Esophagus (tissue), 2 donors: Measurements from ENCODE around the gene ABCF2. TPM values are rescaled to one million over a fixed set of nuclear protein-coding genes. Genes with fewer than 3 reads are reported as not detected.

Source experiments
- H3K27ac ChIP-seq, 2 donors: one replicate each; pipeline ENCODE4 v1.5.1; 2013; ENCODE audit warnings: low read depth in 2 of 2, mild to moderate bottlenecking in 2 of 2, inconsistent platforms in 1 of 2, low read length in 1 of 2, moderate library complexity in 1 of 2
- H3K27me3 ChIP-seq, 2 donors: one replicate each; pipeline ENCODE4 v1.6.1; 2013; ENCODE audit warnings: low read length in 2 of 2, control low read depth in 1 of 2, mild to moderate bottlenecking in 1 of 2; ENCODE audit not compliant: insufficient read depth in 2 of 2, control insufficient read depth in 1 of 2
- H3K36me3 ChIP-seq, 2 donors: one replicate each; pipeline ENCODE4 v1.6.1; 2013; ENCODE audit warnings: low read length in 1 of 2; ENCODE audit not compliant: control insufficient read depth in 2 of 2, insufficient read depth in 2 of 2
- H3K4me1 ChIP-seq, 2 donors: one replicate each; pipeline ENCODE4 v1.6.1; 2013; ENCODE audit warnings: low read length in 1 of 2; ENCODE audit not compliant: control insufficient read depth in 2 of 2, insufficient read depth in 2 of 2
- H3K4me3 ChIP-seq, 2 donors: one replicate each; pipeline ENCODE4 v1.5.1; 2013; ENCODE audit warnings: low read length in 2 of 2, mild to moderate bottlenecking in 2 of 2, low read depth in 1 of 2, moderate library complexity in 1 of 2
- H3K9me3 ChIP-seq, 2 donors: one replicate each; pipeline ENCODE4 v1.6.1; 2013; ENCODE audit warnings: mild to moderate bottlenecking in 2 of 2, low read depth in 1 of 2, low read length in 1 of 2, moderate library complexity in 1 of 2; ENCODE audit not compliant: control insufficient read depth in 2 of 2, insufficient read depth in 1 of 2
- WGBS, 2 donors: extraction: QIAGEN DNeasy Blood & Tissue Kit; methylation state at CpG; one replicate each; pipeline ENCODE4 v1.1.7; 2013; 5-methylcytosine and 5-hydroxymethylcytosine counted together
- polyA plus RNA-seq, 2 donors: library from polyadenylated mRNA; stranded (reverse); fragments of 200-250 nt; gene quantifications; one replicate each; pipeline ENCODE4 v1.2.3, GENCODE V29; 2013
- donor health status: healthy with polysubstance abuse.
- donor health status: Bipolar disorder and iron deficiency.

The ABCF2 gene
- polyA plus RNA-seq, 2 donors: 8.6 to 19.8 TPM

- Histone ChIP-seq H3K4me1 (peaks cover 3 to 6% of the 10 kb centered on the region in 2 donors), H3K9me3 (no peaks in the 10 kb centered on the region), H3K27ac (no peak overlapping the region), H3K36me3 (peaks cover 5 to 39% of the 10 kb centered on the region in 2 donors), H3K27me3 (no peaks in the 10 kb centered on the region), H3K4me3 (no peak overlapping the region)
- WGBS, 2 donors: 87 to 89% methylated on average over 44 of the region's 44 CpGs
Observed at GRCh38 chr7:151237244-151238189, 10.5 kb upstream of the ABCF2 start.

GRCh38 chr7:151236406-151236805 lies 9.4 kb upstream of the ABCF2 start:
- 90 to 91% methylated on average over 13 of the region's 13 CpGs for WGBS, 2 donors
- H3K4me3 ChIP-seq: no peak overlapping the region
- peaks cover 5 to 39% of the 10 kb centered on the region in 2 donors for H3K36me3 ChIP-seq
- H3K27me3 ChIP-seq: no peaks in the 10 kb centered on the region
- H3K27ac ChIP-seq: no peak overlapping the region
- H3K9me3 ChIP-seq: no peaks in the 10 kb centered on the region
- peaks cover 3 to 10% of the 10 kb centered on the region in 2 donors for H3K4me1 ChIP-seq

DNA sequence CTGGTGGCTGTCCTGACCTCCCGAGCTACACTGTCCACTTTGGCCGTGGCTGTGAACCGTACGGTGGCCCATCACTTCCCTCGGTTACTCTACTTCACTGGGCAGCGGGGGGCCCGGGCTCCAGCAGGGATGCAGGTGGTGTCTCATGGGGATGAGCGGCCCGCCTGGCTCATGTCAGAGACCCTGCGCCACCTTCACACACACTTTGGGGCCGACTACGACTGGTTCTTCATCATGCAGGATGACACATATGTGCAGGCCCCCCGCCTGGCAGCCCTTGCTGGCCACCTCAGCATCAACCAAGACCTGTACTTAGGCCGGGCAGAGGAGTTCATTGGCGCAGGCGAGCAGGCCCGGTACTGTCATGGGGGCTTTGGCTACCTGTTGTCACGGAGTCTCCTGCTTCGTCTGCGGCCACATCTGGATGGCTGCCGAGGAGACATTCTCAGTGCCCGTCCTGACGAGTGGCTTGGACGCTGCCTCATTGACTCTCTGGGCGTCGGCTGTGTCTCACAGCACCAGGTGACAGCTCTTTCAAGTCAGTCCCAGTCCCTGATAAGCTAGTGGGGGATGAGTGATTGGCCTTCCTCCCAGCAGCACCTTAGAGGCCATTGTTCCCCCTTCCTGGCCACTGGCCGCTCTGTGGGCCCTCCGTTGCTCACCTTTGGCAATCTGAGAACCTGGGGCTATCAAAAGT lies 8.2 kb upstream of the ABCF2 start:
- H3K9me3 ChIP-seq: no peaks in the 10 kb centered on the region
- no peaks in the 10 kb centered on the region for H3K27me3 ChIP-seq
- H3K4me1 ChIP-seq: peaks cover 3 to 10% of the 10 kb centered on the region in 2 donors
- no peak overlapping the region for H3K27ac ChIP-seq
- no peak overlapping the region for H3K4me3 ChIP-seq
- 88 to 89% methylated on average over 28 of the region's 28 CpGs for WGBS, 2 donors
- H3K36me3 ChIP-seq: peaks cover 5 to 36% of the 10 kb centered on the region in 2 donors

DNA sequence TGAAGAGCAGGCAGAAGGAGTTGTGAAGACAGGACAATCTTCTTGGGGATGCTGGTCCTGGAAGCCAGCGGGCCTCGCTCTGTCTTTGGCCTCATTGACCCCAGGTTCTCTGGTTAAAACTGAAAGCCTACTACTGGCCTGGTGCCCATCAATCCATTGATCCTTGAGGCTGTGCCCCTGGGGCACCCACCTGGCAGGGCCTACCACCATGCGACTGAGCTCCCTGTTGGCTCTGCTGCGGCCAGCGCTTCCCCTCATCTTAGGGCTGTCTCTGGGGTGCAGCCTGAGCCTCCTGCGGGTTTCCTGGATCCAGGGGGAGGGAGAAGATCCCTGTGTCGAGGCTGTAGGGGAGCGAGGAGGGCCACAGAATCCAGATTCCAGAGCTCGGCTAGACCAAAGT lies 6.8 kb upstream of the ABCF2 start:
- Histone ChIP-seq H3K36me3 (peaks cover 5 to 29% of the 10 kb centered on the region in 2 donors), H3K4me3 (peak overlapping the region in 1 of 2 donors; percentile 72), H3K4me1 (peaks cover 3 to 10% of the 10 kb centered on the region in 2 donors), H3K27ac (no peak overlapping the region), H3K9me3 (no peaks in the 10 kb centered on the region), H3K27me3 (no peaks in the 10 kb centered on the region)
- 70 to 74% methylated on average over 9 of the region's 9 CpGs for WGBS, 2 donors

DNA sequence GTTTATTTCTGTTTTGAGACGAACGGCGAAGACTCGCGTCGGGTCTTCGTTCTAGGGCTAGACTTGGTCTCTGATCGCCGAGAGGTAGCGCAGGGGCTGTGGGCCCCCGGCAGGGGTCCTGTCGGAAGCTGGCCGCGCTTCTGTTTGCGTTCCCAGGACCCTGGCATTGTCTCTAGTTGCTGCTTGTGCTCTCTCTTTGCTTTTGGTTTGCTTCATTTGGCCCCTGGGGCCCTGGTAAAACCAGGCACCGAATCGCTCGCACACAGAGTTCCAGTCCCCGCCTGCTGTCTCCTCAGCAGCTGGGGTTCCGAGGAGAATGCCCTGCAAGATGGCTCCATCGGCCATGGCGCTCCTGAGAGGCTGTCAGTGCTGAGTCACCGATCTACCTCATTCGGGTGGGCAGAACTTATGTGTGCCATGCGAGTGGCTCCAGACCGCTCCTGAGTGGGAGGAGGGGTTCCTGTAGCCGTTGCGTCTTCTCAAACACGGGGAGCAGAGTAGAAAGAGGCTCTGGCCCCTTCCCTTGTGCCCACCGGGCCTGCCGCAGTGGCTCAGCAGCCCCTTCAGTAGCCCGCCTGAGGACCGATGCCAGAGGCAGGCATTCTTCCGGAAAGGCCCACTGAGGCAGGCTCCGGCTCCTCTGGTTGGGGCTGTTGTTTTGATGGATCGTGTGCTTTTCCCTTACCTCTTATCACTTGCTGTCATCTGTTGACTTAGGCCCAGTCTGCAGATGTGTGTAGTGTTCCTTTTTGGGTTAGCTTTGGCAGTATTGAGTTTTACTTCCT lies 6.1 kb upstream of the ABCF2 start:
- peak overlapping the region; percentile 67 to 73 for H3K27ac ChIP-seq
- peaks cover 5 to 24% of the 10 kb centered on the region in 2 donors for H3K36me3 ChIP-seq
- H3K4me1 ChIP-seq: peaks cover 3 to 10% of the 10 kb centered on the region in 2 donors
- WGBS, 2 donors: 7 to 8% methylated on average over 36 of the region's 36 CpGs
- no peaks in the 10 kb centered on the region for H3K9me3 ChIP-seq
- no peaks in the 10 kb centered on the region for H3K27me3 ChIP-seq
- H3K4me3 ChIP-seq: peak overlapping the region; percentile 72 to 95

DNA sequence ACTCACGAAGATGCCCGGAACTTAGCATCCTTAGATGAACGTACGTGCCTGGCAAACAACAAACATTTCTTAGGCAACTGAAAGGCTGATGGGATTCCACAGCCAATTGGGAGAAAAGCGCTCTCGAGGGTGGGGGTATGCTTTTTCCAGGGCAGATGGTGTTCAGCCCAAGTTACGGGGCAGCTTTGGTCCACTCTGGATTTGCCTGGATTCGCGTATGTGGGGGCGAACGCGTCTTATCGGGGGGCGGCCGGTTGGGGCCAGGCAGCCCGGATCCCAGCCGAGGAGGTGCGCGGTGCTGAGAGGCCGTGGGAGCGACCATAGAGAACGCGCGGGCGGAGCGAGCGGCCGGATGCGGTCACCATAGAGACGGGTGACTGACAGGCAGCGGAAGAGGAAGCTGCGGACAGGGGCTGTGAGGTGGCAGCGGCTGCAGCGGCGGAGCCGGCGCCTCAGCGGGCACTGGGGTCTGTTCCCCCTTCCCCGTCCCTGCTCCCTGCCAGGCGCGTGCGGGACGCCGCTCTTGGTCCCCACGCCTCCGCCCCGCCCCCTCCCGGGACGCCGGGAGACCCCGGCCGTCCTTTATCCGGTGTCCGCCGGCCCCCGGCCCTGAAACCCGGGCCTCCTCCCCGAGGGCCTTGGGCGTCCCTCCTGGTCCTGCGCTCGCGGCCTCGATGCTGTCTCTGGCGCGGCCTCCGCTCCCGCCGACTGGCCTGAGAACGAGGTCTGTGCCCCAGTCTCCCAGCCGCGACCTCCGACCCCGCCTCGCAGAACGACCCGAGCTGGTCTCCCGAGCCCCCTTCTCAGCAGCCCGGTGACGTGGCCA lies 5.3 kb upstream of the ABCF2 start, which contains the start of gene CHPF2:
CHPF2 (plus strand) TSS at position 393 of the 826 bp plus-strand sequence. CDS start 1,529 bp downstream, outside the sequence.
- Histone ChIP-seq H3K36me3 (peaks cover under 1 to 17% of the 10 kb centered on the region in 2 donors), H3K4me1 (peaks cover 3 to 10% of the 10 kb centered on the region in 2 donors), H3K27ac (peak within 1 kb of the TSS; percentile 67 to 73), H3K9me3 (no peaks in the 10 kb centered on the region), H3K27me3 (no peaks in the 10 kb centered on the region), H3K4me3 (peak within 1 kb of the TSS; percentile 72 to 95)
- WGBS, 2 donors: 0 to 1% methylated on average over 66 to 79 of the region's 79 CpGs

- Histone ChIP-seq H3K9me3 (no peaks in the 10 kb centered on the region), H3K27me3 (no peaks in the 10 kb centered on the region), H3K27ac (no peak overlapping the region), H3K4me1 (peaks cover 3 to 14% of the 10 kb centered on the region in 2 donors), H3K4me3 (no peak overlapping the region), H3K36me3 (peaks cover 0 to 7% of the 10 kb centered on the region in 2 donors)
- 82 to 86% methylated on average over 1 of the region's 1 CpG for WGBS, 2 donors
Observed at GRCh38 chr7:151231080-151231479, 4.1 kb upstream of the ABCF2 start.

DNA sequence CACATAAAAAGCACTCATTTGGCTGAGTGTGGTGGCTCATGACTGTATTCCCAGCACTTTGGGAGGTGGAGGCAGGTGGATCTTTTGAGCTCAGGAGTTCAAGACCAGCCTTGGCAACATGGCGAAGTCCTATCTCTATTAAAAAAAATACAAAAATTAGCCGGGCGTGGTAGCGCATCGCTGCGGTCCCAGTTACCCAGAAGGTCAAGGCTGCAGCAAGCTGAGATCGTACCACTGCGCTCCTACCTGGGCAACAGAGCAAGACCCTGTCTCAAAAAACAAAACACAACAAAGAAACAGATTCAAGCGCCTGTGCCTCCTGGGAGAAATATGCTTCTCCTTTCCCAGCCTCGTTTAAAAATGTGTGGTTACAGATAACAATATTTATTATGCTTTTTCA lies 2.2 kb upstream of the ABCF2 start:
- Histone ChIP-seq H3K27ac (no peak overlapping the region), H3K27me3 (no peaks in the 10 kb centered on the region), H3K4me1 (peaks cover 3 to 17% of the 10 kb centered on the region in 2 donors), H3K36me3 (peaks cover 0 to 6% of the 10 kb centered on the region in 2 donors), H3K4me3 (no peak overlapping the region), H3K9me3 (no peaks in the 10 kb centered on the region)
- WGBS, 2 donors: 89% methylated on average over 10 of the region's 10 CpGs
